BLaER1 treated with 17β-estradiol and CSF1 and Interleukin-3, amounts not matched to agents 10 nM and 100 nM (cell line): Measurements from ENCODE around the gene PLD5.
A peak's percentile ranks its signal among the peaks of the same experiment; 100 is the strongest.

Experiments used
- H3K27ac ChIP-seq, 11 experiments: shearing (Covaris generic); formaldehyde crosslinking; 2 replicates each; pipeline ENCODE4 v1.8.1; 2022
- H3K27me3 ChIP-seq, 11 experiments: shearing (Covaris generic); formaldehyde crosslinking; 2 replicates each; pipeline ENCODE4 v1.8.1; 2022
- H3K36me3 ChIP-seq, 11 experiments: shearing (Covaris generic); formaldehyde crosslinking; 2 replicates each; pipeline ENCODE4 v1.8.1; 2022
- H3K4me1 ChIP-seq, 10 experiments: shearing (Covaris generic); formaldehyde crosslinking; 2 replicates each; pipeline ENCODE4 v1.8.1; 2022
- H3K4me2 ChIP-seq, 11 experiments: shearing (Covaris generic); formaldehyde crosslinking; 2 replicates each; pipeline ENCODE4 v1.8.1; 2022
- H3K4me3 ChIP-seq, 10 experiments: shearing (Covaris generic); formaldehyde crosslinking; 2 replicates each; pipeline ENCODE4 v1.8.1; 2022
- H3K9ac ChIP-seq, 11 experiments: shearing (Covaris generic); formaldehyde crosslinking; 2 replicates each; pipeline ENCODE4 v1.8.1; 2022
- H3K9me3 ChIP-seq, 11 experiments: shearing (Covaris generic); formaldehyde crosslinking; replicated peaks in 1 of 11; 2 replicates each; pipeline ENCODE4 v1.8.1; 2022
- H4K20me1 ChIP-seq, 11 experiments: shearing (Covaris generic); formaldehyde crosslinking; 2 replicates each; pipeline ENCODE4 v1.8.1; 2022
- Cebpa-rat ChIP-seq, 11 experiments: shearing (Covaris generic); IDR thresholded peaks; 2 replicates each; pipeline ENCODE4 v1.8.1; 2022

Gene PLD5

GRCh38 chr1:242178924-242179708, 345.4 kb downstream of the PLD5 start:
- H3K9ac ChIP-seq = no peak overlapping the region
- H3K9me3 ChIP-seq = peaks cover 0 to 12% (median 7%) of the 10 kb centered on the region in 11 experiments; a peak in 9 of 22 replicates
- no peak for TF ChIP-seq Cebpa-rat (IDR thresholded peaks at IDR 0.05)
- H3K4me2 ChIP-seq = no peak overlapping the region
- H3K27ac ChIP-seq = no peak overlapping the region
- H3K36me3 ChIP-seq = no peaks in the 10 kb centered on the region
- no peaks in the 10 kb centered on the region for H3K27me3 ChIP-seq
- H4K20me1 ChIP-seq = no peaks in the 10 kb centered on the region
- H3K4me1 ChIP-seq = no peaks in the 10 kb centered on the region
- H3K4me3 ChIP-seq = no peak overlapping the region

- no peaks in the 10 kb centered on the region for H4K20me1 ChIP-seq
- no peaks in the 10 kb centered on the region for H3K27me3 ChIP-seq
- H3K4me3 ChIP-seq = no peak overlapping the region
- H3K27ac ChIP-seq = no peak overlapping the region
- no peak overlapping the region for H3K9ac ChIP-seq
- no peaks in the 10 kb centered on the region for H3K36me3 ChIP-seq
- no peak overlapping the region for H3K4me2 ChIP-seq
- H3K4me1 ChIP-seq = no peaks in the 10 kb centered on the region
- peaks cover 0 to 12% (median 7%) of the 10 kb centered on the region in 11 experiments; a peak in 9 of 22 replicates for H3K9me3 ChIP-seq
- no peak for TF ChIP-seq Cebpa-rat (IDR thresholded peaks at IDR 0.05)
Measured at GRCh38 chr1:242178436-242178835, 346.1 kb downstream of the PLD5 start.

DNA sequence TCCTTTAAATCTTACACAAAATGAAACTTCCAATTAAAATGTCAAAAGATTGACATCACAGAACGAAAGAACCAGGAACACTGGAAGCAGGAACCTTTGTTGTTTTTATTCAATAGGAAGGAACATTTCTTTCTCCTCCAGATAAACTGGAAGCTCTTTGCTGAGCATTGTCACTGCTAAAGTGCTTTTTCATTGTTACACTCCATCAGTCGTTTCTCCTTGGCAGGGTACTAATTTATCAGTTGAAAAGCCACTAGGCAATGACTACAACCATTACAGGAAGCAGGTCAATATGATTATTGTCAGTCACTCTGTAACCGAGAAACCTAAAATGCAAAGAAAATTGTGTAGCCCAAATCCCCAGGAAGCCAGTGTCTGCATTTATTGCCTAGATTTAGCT, 362.4 kb downstream of the PLD5 start:
- no peak overlapping the region for H3K4me3 ChIP-seq
- no peaks in the 10 kb centered on the region for H3K36me3 ChIP-seq
- H4K20me1 ChIP-seq = no peaks in the 10 kb centered on the region
- no peak overlapping the region for H3K9ac ChIP-seq
- no peak overlapping the region for H3K27ac ChIP-seq
- no peak overlapping the region for H3K4me2 ChIP-seq
- H3K9me3 ChIP-seq = peaks cover 0 to 8% (median 2%) of the 10 kb centered on the region in 11 experiments; a peak in 9 of 22 replicates
- no peaks in the 10 kb centered on the region for H3K27me3 ChIP-seq
- H3K4me1 ChIP-seq = no peaks in the 10 kb centered on the region
- no peak for TF ChIP-seq Cebpa-rat (IDR thresholded peaks at IDR 0.05)

GRCh38 chr1:242147096-242147976, 377.2 kb downstream of the PLD5 start:
- Histone ChIP-seq H3K9ac (no peak overlapping the region), H3K36me3 (no peaks in the 10 kb centered on the region), H3K27ac (no peak overlapping the region), H3K9me3 (peaks cover 0 to 12% (median 3%) of the 10 kb centered on the region in 11 experiments; a peak in 4 of 22 replicates), H3K4me2 (0 out of 22 replicates have a peak overlapping the region, but pooled peaks of 1 of the 11 experiments have one; percentile 14), H3K27me3 (no peaks in the 10 kb centered on the region), H3K4me3 (no peak overlapping the region), H4K20me1 (no peaks in the 10 kb centered on the region), H3K4me1 (no peaks in the 10 kb centered on the region)
- TF ChIP-seq Cebpa-rat (IDR thresholded peaks at IDR 0.05) = no peak

DNA sequence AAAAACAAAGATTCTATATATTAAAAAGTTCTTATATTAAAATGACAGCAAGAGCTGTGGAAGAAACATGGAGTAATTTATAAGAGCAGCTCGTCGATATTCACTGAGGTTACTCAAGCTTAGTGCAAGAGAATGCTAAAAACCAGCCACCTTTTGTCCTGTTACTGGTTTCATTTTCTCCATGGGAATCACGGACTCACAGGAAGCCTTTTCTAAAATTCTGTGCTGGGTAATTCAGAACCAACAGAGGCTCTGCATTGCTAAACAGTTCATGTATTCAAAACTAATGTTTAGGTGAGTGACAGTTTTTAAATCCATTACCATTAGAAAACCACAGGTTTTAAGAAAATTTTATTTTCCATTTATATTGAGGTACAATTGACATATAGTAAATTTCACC, 377.8 kb downstream of the PLD5 start:
- no peak for TF ChIP-seq Cebpa-rat (IDR thresholded peaks at IDR 0.05)
- H3K9me3 ChIP-seq = peaks cover 0 to 12% (median 3%) of the 10 kb centered on the region in 11 experiments; a peak in 4 of 22 replicates
- no peak overlapping the region for H3K9ac ChIP-seq
- H3K27ac ChIP-seq = no peak overlapping the region
- H3K27me3 ChIP-seq = no peaks in the 10 kb centered on the region
- no peaks in the 10 kb centered on the region for H3K36me3 ChIP-seq
- 0 out of 22 replicates have a peak overlapping the region, but pooled peaks of 1 of the 11 experiments have one; percentile 14 for H3K4me2 ChIP-seq
- no peaks in the 10 kb centered on the region for H4K20me1 ChIP-seq
- no peak overlapping the region for H3K4me3 ChIP-seq
- H3K4me1 ChIP-seq = no peaks in the 10 kb centered on the region

GRCh38 chr1:242140836-242141235, 383.7 kb downstream of the PLD5 start:
- no peaks in the 10 kb centered on the region for H3K9me3 ChIP-seq
- H4K20me1 ChIP-seq = no peaks in the 10 kb centered on the region
- no peaks in the 10 kb centered on the region for H3K27me3 ChIP-seq
- TF ChIP-seq Cebpa-rat (IDR thresholded peaks at IDR 0.05) = no peak
- peaks cover 0 to 7% (median 0%) of the 10 kb centered on the region in 10 experiments; a peak in 1 of 20 replicates for H3K4me1 ChIP-seq
- no peaks in the 10 kb centered on the region for H3K36me3 ChIP-seq
- no peak overlapping the region for H3K9ac ChIP-seq
- H3K27ac ChIP-seq = no peak overlapping the region
- H3K4me3 ChIP-seq = no peak overlapping the region
- no peak overlapping the region for H3K4me2 ChIP-seq

DNA sequence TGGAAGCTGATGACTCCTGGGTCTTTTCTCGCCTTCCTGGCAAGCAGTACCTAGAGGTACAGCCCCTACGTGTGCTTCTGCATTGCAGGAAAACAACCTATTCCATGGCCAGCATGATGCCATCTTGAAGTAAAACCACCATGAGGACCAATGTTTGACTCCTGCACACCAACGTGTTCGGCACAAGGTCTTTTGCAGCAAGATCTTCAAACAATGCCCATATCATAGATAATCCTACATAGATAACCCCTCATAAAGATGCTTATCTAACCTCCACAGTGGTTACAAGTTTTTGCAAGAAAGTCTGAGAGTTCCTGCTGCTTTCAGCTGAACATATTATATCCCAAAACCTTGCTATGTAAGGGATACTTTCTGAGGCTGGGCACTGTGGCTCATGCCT, 384.5 kb downstream of the PLD5 start:
- no peaks in the 10 kb centered on the region for H3K9me3 ChIP-seq
- no peak for TF ChIP-seq Cebpa-rat (IDR thresholded peaks at IDR 0.05)
- H3K27me3 ChIP-seq = no peaks in the 10 kb centered on the region
- H3K36me3 ChIP-seq = no peaks in the 10 kb centered on the region
- no peaks in the 10 kb centered on the region for H4K20me1 ChIP-seq
- H3K4me1 ChIP-seq = peaks cover 0 to 7% (median 0%) of the 10 kb centered on the region in 10 experiments; a peak in 1 of 20 replicates
- no peak overlapping the region for H3K9ac ChIP-seq
- H3K27ac ChIP-seq = no peak overlapping the region
- H3K4me2 ChIP-seq = no peak overlapping the region
- H3K4me3 ChIP-seq = no peak overlapping the region

DNA sequence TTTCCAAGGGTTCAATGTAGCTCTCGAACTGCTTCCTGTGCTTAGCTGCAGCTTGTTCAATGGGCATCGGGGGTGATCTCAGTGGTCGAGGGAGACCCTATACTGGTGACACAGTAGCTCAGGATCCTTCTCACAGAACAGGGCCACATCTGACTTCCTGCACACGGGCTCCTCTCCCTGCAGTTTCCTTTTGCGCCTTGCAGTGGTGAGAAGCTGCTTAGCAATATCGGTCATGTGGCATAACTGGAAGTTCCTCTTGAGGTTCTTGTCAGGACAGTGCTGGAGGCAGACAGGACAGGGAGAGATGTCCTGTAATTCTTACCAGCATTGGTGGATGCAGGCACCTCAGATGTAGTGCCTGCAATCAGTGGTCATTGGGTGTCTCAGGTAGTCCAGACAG, 385.1 kb downstream of the PLD5 start:
- no peak overlapping the region for H3K4me3 ChIP-seq
- no peaks in the 10 kb centered on the region for H3K36me3 ChIP-seq
- H3K9me3 ChIP-seq = no peaks in the 10 kb centered on the region
- no peak overlapping the region for H3K9ac ChIP-seq
- peaks cover 0 to 8% (median 0%) of the 10 kb centered on the region in 10 experiments; a peak in 1 of 20 replicates for H3K4me1 ChIP-seq
- TF ChIP-seq Cebpa-rat (IDR thresholded peaks at IDR 0.05) = no peak
- peak overlapping the region in 1 of 11 experiments; percentile 38; a peak in 1 of 22 replicates for H3K4me2 ChIP-seq
- no peak overlapping the region for H3K27ac ChIP-seq
- H3K27me3 ChIP-seq = no peaks in the 10 kb centered on the region
- no peaks in the 10 kb centered on the region for H4K20me1 ChIP-seq

GRCh38 chr1:242133796-242134195, 390.7 kb downstream of the PLD5 start:
- Histone ChIP-seq H3K36me3 (no peaks in the 10 kb centered on the region), H3K27ac (no peak overlapping the region), H3K9me3 (peaks cover 0 to 8% (median 4%) of the 10 kb centered on the region in 11 experiments; a peak in 4 of 22 replicates), H3K4me3 (no peak overlapping the region), H4K20me1 (no peaks in the 10 kb centered on the region), H3K4me2 (peak overlapping the region in 1 of 11 experiments; percentile 18; a peak in 1 of 22 replicates), H3K9ac (no peak overlapping the region), H3K4me1 (peaks cover 0 to 11% (median 0%) of the 10 kb centered on the region in 10 experiments; a peak in 2 of 20 replicates), H3K27me3 (no peaks in the 10 kb centered on the region)
- TF ChIP-seq Cebpa-rat (IDR thresholded peaks at IDR 0.05) = no peak
